Measurements from ENCODE around the gene PUSL1.

PUSL1 gene

DNA sequence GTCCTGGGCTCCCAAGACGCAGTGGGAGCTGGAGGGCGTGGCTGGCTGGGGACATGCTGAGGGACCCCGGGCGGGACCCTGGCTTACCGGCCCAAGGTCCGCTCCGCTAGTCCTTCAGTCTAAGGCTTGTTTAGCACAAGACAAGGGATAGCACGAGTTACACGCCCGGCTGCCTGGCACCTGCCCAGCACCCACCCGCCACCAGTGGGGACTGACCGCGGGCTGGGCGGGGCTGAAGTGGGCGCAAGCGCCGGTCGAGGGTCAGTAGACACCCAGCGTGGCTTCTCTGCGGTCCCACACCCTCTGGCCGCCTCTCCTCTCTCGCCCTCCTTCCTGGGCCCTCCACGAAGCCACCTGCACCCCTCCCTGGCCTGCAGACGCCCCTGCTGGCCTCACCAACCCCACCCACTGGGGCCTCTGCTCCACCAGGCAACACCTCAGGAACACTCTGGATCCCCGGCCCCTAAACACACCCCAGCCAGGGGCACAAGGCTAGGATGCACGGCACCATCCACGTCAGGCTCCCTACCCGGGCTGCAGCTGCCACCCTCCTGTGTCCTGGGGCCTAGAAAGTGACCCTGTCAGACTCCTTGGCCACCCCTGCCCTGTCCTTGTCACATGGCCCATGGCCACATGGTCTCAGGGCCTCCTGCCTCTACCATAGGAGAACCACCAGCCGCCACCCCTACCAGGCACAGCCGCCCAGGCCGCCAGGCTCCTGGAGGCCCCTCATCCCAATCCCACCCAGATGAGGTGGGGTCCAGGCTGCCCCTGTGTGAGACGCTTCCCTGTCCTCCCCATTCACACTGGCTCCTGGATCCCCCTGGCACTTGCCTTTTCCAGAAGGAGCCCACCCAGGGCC, 28.8 kb downstream of the PUSL1 start:
- TF ChIP-seq, protein P1, sequence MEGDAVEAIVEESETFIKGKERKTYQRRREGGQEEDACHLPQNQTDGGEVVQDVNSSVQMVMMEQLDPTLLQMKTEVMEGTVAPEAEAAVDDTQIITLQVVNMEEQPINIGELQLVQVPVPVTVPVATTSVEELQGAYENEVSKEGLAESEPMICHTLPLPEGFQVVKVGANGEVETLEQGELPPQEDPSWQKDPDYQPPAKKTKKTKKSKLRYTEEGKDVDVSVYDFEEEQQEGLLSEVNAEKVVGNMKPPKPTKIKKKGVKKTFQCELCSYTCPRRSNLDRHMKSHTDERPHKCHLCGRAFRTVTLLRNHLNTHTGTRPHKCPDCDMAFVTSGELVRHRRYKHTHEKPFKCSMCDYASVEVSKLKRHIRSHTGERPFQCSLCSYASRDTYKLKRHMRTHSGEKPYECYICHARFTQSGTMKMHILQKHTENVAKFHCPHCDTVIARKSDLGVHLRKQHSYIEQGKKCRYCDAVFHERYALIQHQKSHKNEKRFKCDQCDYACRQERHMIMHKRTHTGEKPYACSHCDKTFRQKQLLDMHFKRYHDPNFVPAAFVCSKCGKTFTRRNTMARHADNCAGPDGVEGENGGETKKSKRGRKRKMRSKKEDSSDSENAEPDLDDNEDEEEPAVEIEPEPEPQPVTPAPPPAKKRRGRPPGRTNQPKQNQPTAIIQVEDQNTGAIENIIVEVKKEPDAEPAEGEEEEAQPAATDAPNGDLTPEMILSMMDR (IDR thresholded peaks at IDR 0.05; ENCODE audit: borderline replicate concordance, insufficient read depth, low read depth, low read length) = no peak
- H3K4me3 ChIP-seq (ENCODE audit: low read depth, low read length) = no peak overlapping the region

DNA sequence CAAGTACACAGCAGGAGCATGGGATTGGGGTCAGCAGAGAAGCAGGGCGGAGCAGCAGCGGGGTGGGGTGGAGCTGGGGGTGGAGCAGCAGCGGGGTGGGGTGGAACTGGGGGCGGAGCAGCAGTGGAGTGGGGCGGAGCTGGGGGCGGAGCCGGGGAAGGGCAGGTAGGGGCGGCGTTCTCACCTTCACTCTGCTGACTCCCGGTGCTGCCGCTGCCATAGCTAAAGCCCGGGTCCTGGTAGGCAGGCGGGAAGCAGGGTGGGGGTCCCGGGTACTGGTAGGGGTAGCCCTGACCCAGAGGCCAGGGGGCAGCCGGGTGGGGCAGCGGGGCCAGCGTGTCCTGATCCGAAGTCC, 29.4 kb downstream of the PUSL1 start:
- H3K4me3 ChIP-seq (ENCODE audit: low read depth, low read length) = no peak overlapping the region
- TF ChIP-seq, protein P1 (IDR thresholded peaks at IDR 0.05; ENCODE audit: borderline replicate concordance, insufficient read depth, low read depth, low read length) = no peak

DNA sequence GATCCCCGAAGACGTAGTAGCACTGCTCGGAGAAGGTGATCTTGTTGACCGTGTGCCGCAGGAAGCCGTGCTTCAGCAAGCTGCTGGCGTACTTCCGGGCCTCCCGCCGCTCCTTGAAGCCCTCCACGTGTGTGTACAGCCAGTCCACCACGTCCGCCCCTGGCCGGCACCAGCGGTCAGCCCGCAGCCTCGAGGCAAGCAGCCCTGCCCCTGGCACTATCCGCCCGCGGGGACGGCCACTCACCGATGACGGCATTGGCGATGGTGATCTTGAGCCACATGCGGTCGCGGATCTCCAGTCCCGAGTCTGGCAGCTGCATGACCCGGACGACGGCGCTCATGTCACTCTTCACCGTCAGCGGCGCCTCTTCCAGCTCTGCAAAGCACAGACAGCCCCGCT, 29.9 kb downstream of the PUSL1 start:
- TF ChIP-seq, protein P1 (IDR thresholded peaks at IDR 0.05; ENCODE audit: borderline replicate concordance, insufficient read depth, low read depth, low read length) = no peak
- no peak overlapping the region for H3K4me3 ChIP-seq (ENCODE audit: low read depth, low read length)

DNA sequence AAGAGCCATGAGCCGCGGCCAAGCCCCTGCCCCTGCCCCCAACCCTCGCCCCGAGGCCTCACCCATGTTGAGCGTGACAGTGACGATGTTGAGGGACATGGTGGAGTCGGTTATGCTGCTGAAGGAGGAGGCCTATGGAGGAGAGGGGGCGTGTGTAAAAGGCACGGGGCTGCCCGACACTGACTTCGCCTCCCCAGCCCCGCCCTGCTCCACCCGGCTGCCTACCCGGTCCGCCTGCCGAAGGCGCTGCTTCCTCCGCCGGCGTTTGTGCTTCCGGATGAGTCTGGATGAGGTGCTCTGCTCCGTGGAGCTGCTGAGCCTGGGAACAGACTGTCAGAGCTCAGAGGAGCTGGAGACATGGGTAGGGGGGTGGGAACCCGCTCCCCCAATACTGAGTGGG, 31.8 kb downstream of the PUSL1 start:
- H3K4me3 ChIP-seq (ENCODE audit: low read depth, low read length) = no peak overlapping the region
- TF ChIP-seq, protein P1 (IDR thresholded peaks at IDR 0.05; ENCODE audit: borderline replicate concordance, insufficient read depth, low read depth, low read length) = no peak

DNA sequence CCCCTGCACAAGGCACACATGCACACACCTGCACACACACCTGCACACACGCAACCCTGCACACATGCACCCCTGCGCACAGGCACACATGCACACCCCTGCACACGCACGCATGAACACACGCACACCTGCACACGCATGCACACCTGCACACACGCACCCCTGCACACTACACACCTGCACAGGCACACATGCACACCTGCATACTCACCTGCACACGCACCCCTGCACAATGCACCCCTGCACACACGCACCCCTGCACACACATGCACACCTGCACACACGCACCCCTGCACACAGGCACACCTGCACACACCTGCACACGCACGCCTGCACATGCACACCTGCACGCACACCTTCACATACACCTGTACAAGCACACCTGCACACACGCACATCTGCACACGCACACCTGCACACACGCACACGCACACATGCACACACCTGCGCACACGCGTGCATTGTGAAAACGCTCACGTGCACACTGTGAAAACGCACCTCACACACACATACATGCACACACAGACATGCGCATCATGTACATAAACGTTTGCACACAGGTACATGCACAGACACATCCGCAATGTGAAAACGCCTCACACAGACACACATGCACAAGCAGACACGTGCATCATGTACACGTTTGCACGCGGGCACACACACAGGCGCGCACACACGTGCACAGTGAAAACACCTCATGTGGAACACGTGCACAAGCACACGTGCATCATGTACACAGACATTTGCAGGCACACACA, 32.6 kb downstream of the PUSL1 start:
- TF ChIP-seq, protein P1 (IDR thresholded peaks at IDR 0.05; ENCODE audit: borderline replicate concordance, insufficient read depth, low read depth, low read length) = no peak
- H3K4me3 ChIP-seq (ENCODE audit: low read depth, low read length) = no peak overlapping the region

DNA sequence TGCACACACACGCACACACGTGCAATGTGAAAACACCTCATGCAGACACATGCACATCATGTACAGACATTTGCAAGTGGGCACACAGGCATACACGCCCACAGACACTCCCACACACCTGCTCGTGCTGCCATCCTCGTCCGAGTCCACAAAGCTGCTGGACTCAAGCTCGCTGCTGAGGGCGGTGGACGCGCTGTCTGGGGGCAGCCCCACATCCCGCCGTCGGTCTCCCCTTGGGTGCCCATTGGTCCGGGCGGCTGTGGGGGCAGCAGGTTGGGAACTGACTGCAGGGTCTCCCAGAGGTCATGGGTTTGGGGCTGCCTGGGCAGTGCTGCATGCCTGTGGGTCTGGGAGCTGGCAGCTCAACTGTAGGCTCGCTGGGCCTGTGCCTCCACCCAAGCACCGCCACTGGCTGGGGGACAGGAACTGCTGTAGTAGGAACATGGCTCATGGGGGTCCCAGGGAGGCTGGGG, 33.2 kb downstream of the PUSL1 start:
- no peak overlapping the region for H3K4me3 ChIP-seq (ENCODE audit: low read depth, low read length)
- TF ChIP-seq, protein P1 (IDR thresholded peaks at IDR 0.05; ENCODE audit: borderline replicate concordance, insufficient read depth, low read depth, low read length) = no peak
